ENCODE results near the gene MYOZ3. TPM values are rescaled to one million over a fixed set of nuclear protein-coding genes. Genes with fewer than 3 reads are reported as not detected.

The MYOZ3 gene
- total RNA-seq, 1 experiment from 2014 or later, result 0.34 TPM

DNA sequence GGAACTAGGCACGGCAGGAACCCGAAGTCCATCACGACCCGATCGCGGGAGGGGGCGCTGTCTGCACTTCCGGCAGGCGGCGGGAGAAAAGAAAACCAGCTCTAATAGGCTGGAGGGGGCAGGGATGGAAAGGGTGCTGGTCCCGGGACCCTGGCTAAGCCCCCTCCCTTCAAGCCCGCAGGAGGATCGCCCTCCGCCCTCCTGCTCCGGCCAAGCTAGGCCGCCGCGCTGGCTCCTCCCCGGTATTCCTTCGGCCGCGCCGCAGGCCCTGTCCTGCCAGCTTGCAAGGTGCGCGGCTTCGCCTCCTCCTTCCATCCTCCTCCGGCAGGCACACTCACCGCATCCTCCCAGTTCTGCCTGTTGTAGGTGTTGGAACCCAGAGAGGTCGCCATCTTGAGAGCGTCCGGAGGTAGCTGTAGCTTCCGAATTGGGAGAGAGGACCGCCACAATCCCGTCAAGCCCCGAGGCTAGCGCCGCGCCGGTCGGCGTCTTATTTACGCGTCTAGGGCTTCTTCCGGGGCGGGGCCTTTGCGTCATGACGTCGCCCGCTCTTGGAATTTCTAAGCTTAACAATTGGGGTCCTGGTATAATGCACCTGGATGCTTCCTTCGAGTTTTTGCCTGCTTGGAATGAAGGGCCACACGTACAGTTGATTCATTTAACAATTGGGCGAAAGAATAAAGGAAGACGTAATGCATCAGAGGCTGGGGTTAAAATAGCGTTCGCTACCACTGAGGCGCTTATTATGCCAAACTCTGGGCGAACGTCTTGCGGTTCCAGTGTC lies 39.7 kb downstream of the MYOZ3 start, which contains the start of gene RBM22:
Gene RBM22 (minus strand): TSS at position 469 of the 784 bp plus-strand sequence. CDS start 77 bp downstream, at position 392.
- peak; percentile 91 for DNase-seq (ENCODE audit: low read depth)

GRCh38 chr5:150703762-150704161 lies 42.7 kb downstream of the MYOZ3 start:
- DNase-seq (ENCODE audit: low read depth), result no peak

GRCh38 chr5:150706776-150707390 lies 45.8 kb downstream of the MYOZ3 start:
- no peak for DNase-seq (ENCODE audit: low read depth)

DNA sequence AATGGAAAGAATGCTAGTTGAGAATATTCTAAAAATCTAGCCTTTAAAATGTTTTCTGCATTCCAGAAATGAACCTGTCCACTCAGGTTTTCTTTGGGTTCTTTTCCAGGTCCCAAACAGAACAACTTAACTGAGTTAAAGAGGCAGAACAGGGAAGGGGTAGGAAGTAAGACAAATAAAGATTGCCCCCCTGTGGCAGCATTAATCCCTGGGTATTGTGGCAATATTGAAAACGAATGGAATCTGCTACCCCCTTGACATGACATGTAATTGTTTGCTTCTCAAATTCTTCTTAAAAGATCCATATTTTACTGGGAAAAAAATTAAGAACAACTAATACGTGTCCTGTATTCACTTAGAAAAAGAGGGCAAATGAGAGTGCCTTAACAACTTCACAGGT lies 49.1 kb downstream of the MYOZ3 start:
- DNase-seq (ENCODE audit: low read depth), result peak; percentile 11

DNA sequence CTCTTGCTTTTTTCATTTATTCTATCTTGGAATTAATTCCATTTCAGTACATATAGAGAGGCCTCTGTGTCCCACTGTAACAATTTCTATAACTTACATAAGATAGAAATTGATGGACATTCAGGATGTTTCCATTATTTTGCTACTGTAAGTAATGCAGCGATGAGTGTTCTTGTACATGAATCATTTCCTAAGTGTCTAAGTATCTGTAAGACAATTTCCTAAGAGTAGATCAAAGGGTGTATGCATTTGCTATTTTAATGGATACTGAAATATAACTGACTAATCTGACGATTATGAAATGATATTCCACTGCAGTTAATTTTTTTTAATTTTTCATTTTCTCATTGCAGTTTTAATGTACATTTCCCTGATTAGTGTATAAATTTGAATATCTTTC lies 62.8 kb downstream of the MYOZ3 start:
- DNase-seq (ENCODE audit: low read depth), result no peak

Other genes starting within 250 kb of the MYOZ3 start
- 1.8 and 6.0 TPM in 2 replicates for gene CD74, start 248.3 kb upstream of the MYOZ3 start, total RNA-seq (2014; rRNA removed; shearing (Covaris generic))
- gene RPS14, start 211.5 kb upstream of the MYOZ3 start, total RNA-seq (2014; rRNA removed; shearing (Covaris generic)), result 1,412 and 1,643 TPM in 2 replicates
- gene NDST1, start 153.1 kb upstream of the MYOZ3 start, total RNA-seq (2014; rRNA removed; shearing (Covaris generic)), result 24.3 and 44.2 TPM in 2 replicates
- gene SYNPO, start 20.6 kb upstream of the MYOZ3 start, total RNA-seq (2014; rRNA removed; shearing (Covaris generic)), result 3.1 and 5.6 TPM in 2 replicates
- gene RBM22, start 39.8 kb downstream of the MYOZ3 start, total RNA-seq (2014; rRNA removed; shearing (Covaris generic)), result 38.8 and 39.3 TPM in 2 replicates
- gene DCTN4, start 97.8 kb downstream of the MYOZ3 start, total RNA-seq (2014; rRNA removed; shearing (Covaris generic)), result 48.1 and 66.2 TPM in 2 replicates
- gene SMIM3, start 117.5 kb downstream of the MYOZ3 start, total RNA-seq (2014; rRNA removed; shearing (Covaris generic)), result 73.1 and 92.7 TPM in 2 replicates
- gene IRGM, start 185.3 kb downstream of the MYOZ3 start, total RNA-seq (2014; rRNA removed; shearing (Covaris generic)), result not detected in 2 replicates
- gene ZNF300, start 243.7 kb downstream of the MYOZ3 start, total RNA-seq (2014; rRNA removed; shearing (Covaris generic)), result 5.1 and 5.7 TPM in 2 replicates